ENCODE data around the gene SDC1. TPM values are rescaled to one million over a fixed set of nuclear protein-coding genes. Genes with fewer than 3 reads are reported as not detected.

Gene SDC1
- total RNA-seq, 1 donor from 2014 or later: 184 TPM

- Histone ChIP-seq H3K27ac (no peak overlapping the region), H3K4me1 (no peaks in the 10 kb centered on the region), H3K36me3 (no peaks in the 10 kb centered on the region)
Measured at GRCh38 chr2:20232837-20233207, 7.9 kb upstream of the SDC1 start.

GRCh38 chr2:20231598-20232026 is 6.7 kb upstream of the SDC1 start:
- no peak for TF ChIP-seq CTCF (IDR thresholded peaks at IDR 0.05)
- TF ChIP-seq POLR2AphosphoS5 (IDR thresholded peaks at IDR 0.05; ENCODE audit: insufficient read depth in 1 of 2, low read depth in 1 of 2): peak; percentile 8 to 52
- TF ChIP-seq POLR2A (IDR thresholded peaks at IDR 0.05): no peak
- no peaks in the 10 kb centered on the region for H3K9me3 ChIP-seq

More at GRCh38 chr2:20232837-20233207, 7.9 kb upstream of the SDC1 start:
- no peak for TF ChIP-seq POLR2AphosphoS5 (IDR thresholded peaks at IDR 0.05; ENCODE audit: insufficient read depth in 1 of 2, low read depth in 1 of 2)
- TF ChIP-seq POLR2A (IDR thresholded peaks at IDR 0.05): no peak
- TF ChIP-seq CTCF (IDR thresholded peaks at IDR 0.05): no peak
- H3K4me3 ChIP-seq: no peak overlapping the region
- DNase-seq (ENCODE audit: extremely low spot score in 2 of 2): peak in 1 of 2 donors; percentile 93
- intact Hi-C loops (cut with DNase I): no loop called here
- no peaks in the 10 kb centered on the region for H3K9me3 ChIP-seq
- H3K27me3 ChIP-seq: no peaks in the 10 kb centered on the region

DNA sequence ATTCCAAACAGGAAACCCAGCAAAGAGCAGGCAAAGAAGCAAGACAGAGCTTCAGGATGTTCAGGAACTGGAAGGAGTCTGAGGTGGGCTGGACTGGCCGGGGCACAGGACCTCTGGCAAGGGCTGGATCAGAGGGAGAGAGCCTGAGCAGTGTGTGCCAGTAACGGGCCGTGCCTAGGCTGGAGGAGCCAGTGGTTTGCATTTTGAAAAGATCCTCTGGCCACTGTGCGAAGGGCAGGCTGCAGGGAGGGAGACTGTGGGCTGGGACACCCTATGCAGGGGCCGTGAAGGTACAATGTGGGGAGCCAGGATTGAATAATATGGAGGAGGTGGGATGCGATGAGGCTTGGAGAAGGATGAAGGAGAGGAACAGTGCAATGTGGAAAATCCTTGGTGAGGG is 6.2 kb upstream of the SDC1 start:
- Histone ChIP-seq H3K36me3 (no peaks in the 10 kb centered on the region), H3K4me3 (no peak overlapping the region), H3K27ac (no peak overlapping the region), H3K9me3 (no peaks in the 10 kb centered on the region), H3K4me1 (no peaks in the 10 kb centered on the region), H3K27me3 (no peaks in the 10 kb centered on the region)
- intact Hi-C loops (cut with DNase I): no loop called here
- no peak for TF ChIP-seq CTCF (IDR thresholded peaks at IDR 0.05)
- no peak for TF ChIP-seq POLR2AphosphoS5 (IDR thresholded peaks at IDR 0.05; ENCODE audit: insufficient read depth in 1 of 2, low read depth in 1 of 2)
- no peak for TF ChIP-seq POLR2A (IDR thresholded peaks at IDR 0.05)
- peak in 1 of 2 donors; percentile 81 for DNase-seq (ENCODE audit: extremely low spot score in 2 of 2)

More at GRCh38 chr2:20231598-20232026, 6.7 kb upstream of the SDC1 start:
- Histone ChIP-seq H3K4me3 (no peak overlapping the region), H3K27ac (no peak overlapping the region), H3K36me3 (no peaks in the 10 kb centered on the region), H3K27me3 (no peaks in the 10 kb centered on the region), H3K4me1 (no peaks in the 10 kb centered on the region)
- intact Hi-C loops (cut with DNase I): no loop called here
- DNase-seq (ENCODE audit: extremely low spot score in 2 of 2): peak in 1 of 2 donors; percentile 96

GRCh38 chr2:20230114-20230425 is 5.1 kb upstream of the SDC1 start:
- DNase-seq (ENCODE audit: extremely low spot score in 2 of 2): peak in 1 of 2 donors; percentile 14
- Histone ChIP-seq H3K9me3 (no peaks in the 10 kb centered on the region), H3K4me3 (no peak overlapping the region), H3K27ac (no peak overlapping the region), H3K27me3 (no peaks in the 10 kb centered on the region), H3K4me1 (peaks cover 10% of the 10 kb centered on the region), H3K36me3 (no peaks in the 10 kb centered on the region)
- intact Hi-C loops (cut with DNase I): no loop called here
- TF ChIP-seq POLR2A (IDR thresholded peaks at IDR 0.05): no peak
- no peak for TF ChIP-seq POLR2AphosphoS5 (IDR thresholded peaks at IDR 0.05; ENCODE audit: insufficient read depth in 1 of 2, low read depth in 1 of 2)
- TF ChIP-seq CTCF (IDR thresholded peaks at IDR 0.05): no peak

GRCh38 chr2:20229322-20230113 is 4.6 kb upstream of the SDC1 start:
- DNase-seq (ENCODE audit: extremely low spot score in 2 of 2): peak; percentile 5 to 22
- H3K27me3 ChIP-seq: no peaks in the 10 kb centered on the region

More at GRCh38 chr2:20229322-20230113, 4.6 kb upstream of the SDC1 start:
- Histone ChIP-seq H3K9me3 (no peaks in the 10 kb centered on the region), H3K27ac (no peak overlapping the region), H3K4me3 (no peak overlapping the region), H3K36me3 (no peaks in the 10 kb centered on the region), H3K4me1 (peaks cover 10% of the 10 kb centered on the region)
- TF ChIP-seq POLR2A (IDR thresholded peaks at IDR 0.05) (no peak), CTCF (IDR thresholded peaks at IDR 0.05) (no peak), POLR2AphosphoS5 (IDR thresholded peaks at IDR 0.05; ENCODE audit: insufficient read depth in 1 of 2, low read depth in 1 of 2) (no peak)
- intact Hi-C loops (cut with DNase I): no loop called here

All from vagina (tissue), 2 donors.